ENCODE results near the gene RACGAP1.

DNA sequence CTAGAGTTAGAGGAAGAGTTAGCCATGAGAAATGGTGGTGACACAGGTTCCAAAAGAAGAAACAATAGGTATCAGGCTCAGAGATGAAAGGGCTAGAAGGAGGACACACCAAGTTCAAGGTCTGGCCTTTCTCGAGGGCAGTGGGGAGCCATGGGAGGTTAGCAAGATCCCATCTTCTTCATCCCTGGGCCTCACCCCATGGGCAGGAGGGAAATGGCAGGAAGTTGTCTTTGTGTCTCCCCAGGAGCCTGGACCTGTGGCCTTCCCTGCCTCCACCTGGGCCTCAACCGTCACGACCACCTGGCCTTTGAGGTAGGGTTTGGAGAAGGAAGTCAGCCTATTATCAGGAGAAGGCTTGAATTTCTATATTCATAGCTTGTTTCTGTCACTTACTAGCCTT lies 80.6 kb downstream of the RACGAP1 start:
- no peak for TF ChIP-seq YY1 (IDR thresholded peaks at IDR 0.05; ENCODE audit: insufficient read depth, insufficient read length)
- no peak for TF ChIP-seq ZNF274 (IDR thresholded peaks at IDR 0.05; ENCODE audit: low read depth, low read length)

Measured in NT2/D1 (cell line).